HepG2 (cell line): ENCODE measurements around the gene TNRC18. TPM values are rescaled to one million over a fixed set of nuclear protein-coding genes. Genes with fewer than 3 reads are reported as not detected.

Source experiments
- ATAC-seq: fragments of 200-7000 bp; cut with Tn5 transposase; 3 replicates; pipeline ENCODE4 v1.9.1; 2020; ENCODE audit warnings: mild to moderate bottlenecking, moderate library complexity
- BruUV-seq: library from RNA; stranded (reverse); fragments of 400-500 nt; replicated peaks from 2 replicates; lab custom pipeline; 2021; lab: Mats Ljungman, UMichigan
- CTCF ChIA-PET: fragments of 300-600 bp; formaldehyde crosslinking; extraction: SDS; loops from one replicate; lab custom pipeline; 2021; ENCODE audit warnings: low total read pairs, inconsistent platforms, low intra/inter-chr PET ratio; lab: Yijun Ruan, JAX
- POLR2A ChIA-PET: fragments of 350-600 bp; sonication (Branson Sonifier 250); formaldehyde crosslinking; loops from one replicate; lab custom pipeline; 2020; ENCODE audit warnings: antibody characterized with exemption, inconsistent platforms; lab: Yijun Ruan, JAX
- DNase-seq: peaks from one replicate; pipeline ENCODE4 v3.0.0-alpha.2; 2015; ENCODE audit warnings: low spot score
- FAIRE-seq: peaks from 3 replicates; lab custom pipeline; 2011; peaks lifted over from hg19 to GRCh38; lab: Jason Lieb, UNC
- H2AFZ ChIP-seq: one replicate; pipeline ENCODE4 v1.6.1; 2011; ENCODE audit warnings: low read length, inconsistent platforms
- H3K27ac ChIP-seq: fragments of 300-600 bp; 3 replicates; pipeline ENCODE4 v1.8.0; 2011; ENCODE audit warnings: mixed run types, mild to moderate bottlenecking, mixed read lengths, low read length, inconsistent platforms; ENCODE audit not compliant: insufficient read depth; ENCODE audit errors: extremely low read length
- H3K27me3 ChIP-seq, 2 experiments: fragments of 200-600 bp in 1 of 2; 2 replicates in 1 of 2; 3 replicates in 1 of 2; pipeline versions ENCODE4 v1.6.0 to v1.8.0; 2011; ENCODE audit warnings: low read length in 2 of 2, mild to moderate bottlenecking in 2 of 2, moderate library complexity in 2 of 2, inconsistent platforms in 1 of 2; ENCODE audit not compliant: insufficient read depth in 2 of 2, control insufficient read depth in 1 of 2
- H3K36me3 ChIP-seq, 2 experiments: fragments of 200-600 bp in 1 of 2; replicated peaks in 1 of 2; 2 replicates in 1 of 2; 3 replicates in 1 of 2; pipeline versions ENCODE4 v1.5.1 to v1.8.0; 2011; ENCODE audit warnings: low read length in 2 of 2, inconsistent platforms in 1 of 2; ENCODE audit not compliant: insufficient read depth in 2 of 2, control insufficient read depth in 1 of 2
- H3K4me1 ChIP-seq: 2 replicates; pipeline ENCODE4 v1.5.1; 2012; ENCODE audit warnings: low read length, inconsistent platforms; ENCODE audit not compliant: insufficient read depth
- H3K4me2 ChIP-seq: 2 replicates; pipeline ENCODE4 v1.6.0; 2011; ENCODE audit warnings: low read depth, low read length, inconsistent platforms
- H3K4me3 ChIP-seq, 3 experiments: fragments of 200-600 bp in 1 of 3; sonication (generic), shearing (Covaris generic) in 1 of 3; replicated peaks in 1 of 3; 2 replicates each; pipeline ENCODE4 v1.5.1; 2011 to 2016; ENCODE audit warnings: low read length in 3 of 3, inconsistent platforms in 2 of 3, low read depth in 2 of 3, mild to moderate bottlenecking in 2 of 3, control low read depth in 1 of 3, mixed read lengths in 1 of 3; ENCODE audit not compliant: insufficient read depth in 1 of 3
- H3K79me2 ChIP-seq: one replicate; pipeline ENCODE4 v1.6.1; 2011; ENCODE audit warnings: low read length, inconsistent platforms; ENCODE audit not compliant: insufficient read depth
- H3K9ac ChIP-seq: 2 replicates; pipeline ENCODE4 v1.6.0; 2011; ENCODE audit warnings: mild to moderate bottlenecking, low read depth, low read length, inconsistent platforms; ENCODE audit not compliant: insufficient read depth
- H3K9me3 ChIP-seq: 2 replicates; pipeline ENCODE4 v1.5.1; 2012; ENCODE audit warnings: mild to moderate bottlenecking, low read length
- H4K20me1 ChIP-seq: 2 replicates; pipeline ENCODE4 v1.6.0; 2011; ENCODE audit warnings: inconsistent platforms, mild to moderate bottlenecking, low read length, moderate library complexity; ENCODE audit not compliant: insufficient read depth
- JDP2 ChIP-seq: sonication (generic); formaldehyde crosslinking; IDR thresholded peaks from 2 replicates; pipeline ENCODE4 v1.8.1; 2022; ENCODE audit warnings: missing genetic modification reagents, borderline replicate concordance
- MEF2D ChIP-seq: sonication (generic); formaldehyde crosslinking; IDR thresholded peaks from 2 replicates; pipeline ENCODE4 v1.5.1; 2020; ENCODE audit warnings: mild to moderate bottlenecking, missing genetic modification reagents
- MEIS2 ChIP-seq: sonication (generic); formaldehyde crosslinking; IDR thresholded peaks from 2 replicates; pipeline ENCODE4 v1.9.0; 2021; ENCODE audit warnings: mild to moderate bottlenecking, missing genetic modification reagents
- MTF2 ChIP-seq: sonication (generic); formaldehyde crosslinking; IDR thresholded peaks from 2 replicates; pipeline ENCODE4 v1.5.0; 2020; ENCODE audit warnings: missing genetic modification reagents, borderline replicate concordance
- PAF1 ChIP-seq: IDR thresholded peaks from 2 replicates; pipeline ENCODE4 v1.6.1; 2016; ENCODE audit warnings: missing genetic modification reagents, missing compliant biosample characterization
- POLR2AphosphoS5 ChIP-seq: IDR thresholded peaks from 2 replicates; pipeline ENCODE4 v1.6.1; 2012; ENCODE audit warnings: low read depth, low read length
- PRDM4 ChIP-seq: sonication (generic); formaldehyde crosslinking; IDR thresholded peaks from 2 replicates; pipeline ENCODE4 v1.9.0; 2021; ENCODE audit warnings: missing genetic modification reagents, borderline replicate concordance
- PRPF4 ChIP-seq: fragments of 200-400 bp; formaldehyde crosslinking; IDR thresholded peaks from 2 replicates; pipeline ENCODE4 v1.6.1; 2016; ENCODE audit warnings: low read length, low read depth; ENCODE audit not compliant: poor library complexity, severe bottlenecking
- SRSF9 ChIP-seq: fragments of 200-400 bp; formaldehyde crosslinking; IDR thresholded peaks from 2 replicates; pipeline ENCODE4 v1.6.1; 2018; ENCODE audit warnings: borderline replicate concordance, mild to moderate bottlenecking, low read depth, low read length; ENCODE audit not compliant: insufficient read depth, poor library complexity, severe bottlenecking
- SSRP1 ChIP-seq: IDR thresholded peaks from 2 replicates; pipeline ENCODE4 v1.6.1; 2016; ENCODE audit warnings: control low read depth
- TRIM24 ChIP-seq: sonication (generic); formaldehyde crosslinking; IDR thresholded peaks from 2 replicates; pipeline ENCODE4 v1.8.0; 2022; ENCODE audit warnings: mild to moderate bottlenecking, missing genetic modification reagents
- ZNF362 ChIP-seq: sonication (generic); formaldehyde crosslinking; IDR thresholded peaks from 2 replicates; pipeline ENCODE4 v1.4.0; 2020; ENCODE audit warnings: missing genetic modification reagents, mild to moderate bottlenecking, borderline replicate concordance
- ZNF709 ChIP-seq: sonication (generic); formaldehyde crosslinking; IDR thresholded peaks from 2 replicates; pipeline ENCODE4 v1.5.0; 2020; ENCODE audit warnings: mild to moderate bottlenecking, missing genetic modification reagents
- WGBS: methylation state at CpG from one replicate; pipeline ENCODE4 v1.1.6; 2017; ENCODE audit warnings: low lambda C conversion rate; 5-methylcytosine and 5-hydroxymethylcytosine counted together
- in situ Hi-C: cut with HindIII; loops from 2 replicates; pipeline ENCODE4 v1.10.0; 2017; ENCODE audit warnings: low pct_unique_long_range_greater_than_20kb; ENCODE audit not compliant: extremely low pct_ligation_motif_present
- intact Hi-C: fragments of 100-400 bp; cut with micrococcal nuclease; formaldehyde crosslinking; loops from one replicate; pipeline ENCODE4 v1.10.0; 2022; ENCODE audit not compliant: unreplicated experiment
- polyA plus RNA-seq, 8 experiments: library from polyadenylated mRNA; depleted of rRNA in 3 of 8; stranded (reverse) in 7 of 8; unstranded in 1 of 8; fragments of >200 nt; fragmentation: Illumina TruSeq in 4 of 8; extraction: Trizol in 4 of 8; gene quantifications; 2 replicates each; pipeline versions ENCODE4 v1.2.1 to v1.2.3, GENCODE V29; 2011 to 2016; ENCODE audit warnings: low read depth in 4 of 8, missing spikeins in 1 of 8, mixed read lengths in 1 of 8; ENCODE audit not compliant: insufficient read depth in 1 of 8
- total RNA-seq, 5 experiments: library from RNA; depleted of rRNA; stranded (reverse); fragments of >200 nt; fragmentation: Illumina TruSeq; extraction: Trizol; gene quantifications; 2 replicates each; pipeline ENCODE4 v1.2.3, GENCODE V29; 2016; ENCODE audit warnings: low read depth in 1 of 5

Gene TNRC18
- total and polyA plus RNA-seq, 2 of the 13 experiments (the other 11 are each of a cell fraction or from before 2014, with no cell fraction given) = 11.7 to 17.4 TPM

GRCh38 chr7:5418285-5418582 lies 5.4 kb downstream of the TNRC18 start:
- Histone ChIP-seq H3K79me2 (peaks cover 78% of the 10 kb centered on the region), H3K9me3 (no peaks in the 10 kb centered on the region), H3K4me2 (peak overlapping the region; percentile 98), H3K4me3 (peak overlapping the region; percentile 16 to 96 (median 87); a peak in 5 of 6 replicates), H3K27ac (peak overlapping the region; percentile 62), H3K9ac (peak overlapping the region; percentile 98; the same call in 1 of the 2 replicates), H2AFZ (no peak overlapping the region), H4K20me1 (peaks cover 70% of the 10 kb centered on the region), H3K27me3 (no peaks in the 10 kb centered on the region; a peak in 1 of 5 replicates), H3K36me3 (peaks cover 0 to 13% of the 10 kb centered on the region in 2 experiments; a peak in 3 of 5 replicates), H3K4me1 (peaks cover 44% of the 10 kb centered on the region)
- BruUV-seq = no TSS peak
- FAIRE-seq (no peak), ATAC-seq (peak; percentile 20), DNase-seq (no peak)
- in situ Hi-C loops (no loop called here), intact Hi-C loops (no loop called here)
- WGBS = 12% methylated on average over 6 of the region's 6 CpGs
- TF ChIP-seq POLR2AphosphoS5 (peak; percentile 4; the same call in 1 of the 2 replicates), MTF2 (CRISPR knock-in tag) (peak; percentile 9; the same call in 1 of the 2 replicates), MEF2D (CRISPR knock-in tag) (0 out of 2 replicates have a peak, but pooled peaks have one; percentile 9), PAF1 (CRISPR knock-in tag) (no peak), SSRP1 (CRISPR knock-in tag) (0 out of 2 replicates have a peak, but pooled peaks have one; percentile 25)
- CTCF ChIA-PET = no interaction called here
- POLR2A ChIA-PET = no interaction called here

GRCh38 chr7:5417106-5418071 lies 6.2 kb downstream of the TNRC18 start:
- DNase-seq (no peak), FAIRE-seq (no peak), ATAC-seq (no peak)
- ChIA-PET CTCF (no interaction called here), POLR2A (interaction anchor here (1.1 to 2.7 kb wide), 4 partner anchors 8 to 35 kb away, joined by 3 to 25 read pairs (median 6); no protein-coding TSS in a partner anchor)
- Histone ChIP-seq H2AFZ (no peak overlapping the region), H3K27ac (peak overlapping the region; percentile 62), H3K4me3 (peak overlapping the region in 1 of 3 experiments; percentile 96; a peak in 1 of 6 replicates), H3K4me2 (peak overlapping the region; percentile 98), H3K9ac (no peak overlapping the region), H4K20me1 (peaks cover 78% of the 10 kb centered on the region), H3K27me3 (no peaks in the 10 kb centered on the region; a peak in 1 of 5 replicates), H3K9me3 (no peaks in the 10 kb centered on the region), H3K79me2 (peaks cover 79% of the 10 kb centered on the region), H3K4me1 (peaks cover 51% of the 10 kb centered on the region), H3K36me3 (peaks cover 0 to 13% of the 10 kb centered on the region in 2 experiments; a peak in 3 of 5 replicates)
- intact Hi-C loops = no loop called here
- in situ Hi-C loops = no loop called here
- no TSS peak for BruUV-seq
- WGBS = 89% methylated on average over 15 of the region's 15 CpGs
- TF ChIP-seq SRSF9 (no peak), ZNF362 (CRISPR knock-in tag) (no peak), TRIM24 (CRISPR knock-in tag) (no peak), PRPF4 (no peak), ZNF709 (CRISPR knock-in tag) (no peak), MEIS2 (CRISPR knock-in tag) (no peak), JDP2 (CRISPR knock-in tag) (no peak), PRDM4 (no peak)
